Mesothelial cell of epicardium (in vitro differentiated cells): ENCODE measurements around the gene MYBPC1. TPM values are rescaled to one million over a fixed set of nuclear protein-coding genes. Genes with fewer than 3 reads are reported as not detected.

ENCODE experiments used
- DNase-seq, 2 experiments: peaks; one replicate each; pipeline ENCODE4 v3.0.0; 2021; ENCODE audit warnings: low spot score in 2 of 2; ENCODE audit not compliant: unreplicated experiment in 2 of 2
- H3K27ac Mint-ChIP-seq: 2 replicates; pipeline ENCODE4 v1.8.0; 2021; ENCODE audit warnings: mixed read lengths
- H3K27me3 Mint-ChIP-seq: 2 replicates; pipeline ENCODE4 v1.8.0; 2021; ENCODE audit warnings: low read depth, mixed read lengths
- H3K36me3 Mint-ChIP-seq: 2 replicates; pipeline ENCODE4 v1.8.0; 2021; ENCODE audit warnings: mixed read lengths
- H3K4me1 Mint-ChIP-seq: 2 replicates; pipeline ENCODE4 v1.8.0; 2021; ENCODE audit warnings: mixed read lengths
- H3K4me3 Mint-ChIP-seq: 2 replicates; pipeline ENCODE4 v1.8.0; 2021; ENCODE audit warnings: mild to moderate bottlenecking, moderate library complexity, mixed read lengths
- H3K9me3 Mint-ChIP-seq: 2 replicates; pipeline ENCODE4 v1.8.0; 2021; ENCODE audit warnings: mixed read lengths
- CTCF ChIP-seq: fragments of 200-600 bp; sonication (generic); IDR thresholded peaks from one replicate; pipeline ENCODE4 v1.5.0; 2021; ENCODE audit warnings: antibody characterized with exemption; ENCODE audit not compliant: unreplicated experiment
- total RNA-seq: library from RNA; stranded (reverse); gene quantifications from 3 replicates; pipeline ENCODE4 v1.2.1, GENCODE V29; 2021

The MYBPC1 gene
- total RNA-seq, 1 donor from 2014 or later, result not detected

GRCh38 chr12:101592448-101592847 is 2.3 kb upstream of the MYBPC1 start:
- no peak for TF ChIP-seq CTCF
- Mint-ChIP-seq H3K27ac (no peak overlapping the region), H3K4me3 (no peak overlapping the region), H3K36me3 (no peaks in the 10 kb centered on the region), H3K9me3 (peaks cover 4% of the 10 kb centered on the region), H3K27me3 (peaks cover 24% of the 10 kb centered on the region), H3K4me1 (no peaks in the 10 kb centered on the region)
- DNase-seq, result no peak

GRCh38 chr12:101592921-101593320 is 1.9 kb upstream of the MYBPC1 start:
- Mint-ChIP-seq H3K4me3 (no peak overlapping the region), H3K27me3 (peaks cover 20% of the 10 kb centered on the region), H3K9me3 (no peaks in the 10 kb centered on the region), H3K4me1 (no peaks in the 10 kb centered on the region), H3K27ac (no peak overlapping the region), H3K36me3 (no peaks in the 10 kb centered on the region)
- TF ChIP-seq CTCF, result no peak
- DNase-seq, result no peak

- Mint-ChIP-seq H3K36me3 (no peaks in the 10 kb centered on the region), H3K9me3 (no peaks in the 10 kb centered on the region), H3K27me3 (peaks cover 8% of the 10 kb centered on the region), H3K27ac (no peak overlapping the region), H3K4me3 (no peak overlapping the region), H3K4me1 (no peaks in the 10 kb centered on the region)
- DNase-seq, result no peak
- TF ChIP-seq CTCF, result no peak
Observed at GRCh38 chr12:101596172-101596571, 1.4 kb downstream of the MYBPC1 start.

- H3K36me3 Mint-ChIP-seq, result no peaks in the 10 kb centered on the region
- no peaks in the 10 kb centered on the region for H3K9me3 Mint-ChIP-seq
- no peaks in the 10 kb centered on the region for H3K4me1 Mint-ChIP-seq
- no peak overlapping the region for H3K27ac Mint-ChIP-seq
- no peak for TF ChIP-seq CTCF
- no peak for DNase-seq
- no peaks in the 10 kb centered on the region for H3K27me3 Mint-ChIP-seq
- no peak overlapping the region for H3K4me3 Mint-ChIP-seq
Observed at GRCh38 chr12:101597164-101597563, 2.4 kb downstream of the MYBPC1 start.

GRCh38 chr12:101598483-101598882 is 3.7 kb downstream of the MYBPC1 start:
- H3K36me3 Mint-ChIP-seq, result no peaks in the 10 kb centered on the region
- H3K27ac Mint-ChIP-seq, result no peak overlapping the region
- no peak for TF ChIP-seq CTCF
- no peaks in the 10 kb centered on the region for H3K4me1 Mint-ChIP-seq
- H3K4me3 Mint-ChIP-seq, result no peak overlapping the region
- no peaks in the 10 kb centered on the region for H3K27me3 Mint-ChIP-seq
- H3K9me3 Mint-ChIP-seq, result no peaks in the 10 kb centered on the region
- no peak for DNase-seq

- Mint-ChIP-seq H3K27ac (no peak overlapping the region), H3K27me3 (no peaks in the 10 kb centered on the region), H3K4me1 (peaks cover 3% of the 10 kb centered on the region), H3K4me3 (no peak overlapping the region), H3K9me3 (no peaks in the 10 kb centered on the region), H3K36me3 (no peaks in the 10 kb centered on the region)
- TF ChIP-seq CTCF, result no peak
- no peak for DNase-seq
Observed at GRCh38 chr12:101599311-101599710, 4.5 kb downstream of the MYBPC1 start.
